AG04450 (cell line): ENCODE results near the gene KRT35. TPM values are rescaled to one million over a fixed set of nuclear protein-coding genes. Genes with fewer than 3 reads are reported as not detected.

Source experiments
- CTCF ChIA-PET: fragments of 300-600, 350-600 bp; formaldehyde crosslinking; extraction: SDS; loops from one replicate; lab custom pipeline; 2022; ENCODE audit warnings: antibody characterized with exemption, inconsistent platforms; lab: Charles Lee
- POLR2A ChIA-PET: fragments of 350-600 bp; formaldehyde crosslinking; extraction: SDS; loops from one replicate; lab custom pipeline; 2021; ENCODE audit warnings: antibody characterized with exemption, inconsistent platforms; lab: Yijun Ruan, JAX
- DNase-seq: peaks from one replicate; pipeline ENCODE4 v3.0.0-alpha.2; 2011; ENCODE audit warnings: low read depth, low spot score
- H3K27ac ChIP-seq: one replicate; pipeline ENCODE4 v1.5.1; 2012; ENCODE audit warnings: low read depth, low read length, control low read depth
- H3K27me3 ChIP-seq: one replicate; pipeline ENCODE4 v1.6.0; 2012; ENCODE audit warnings: low read length; ENCODE audit not compliant: control insufficient read depth, insufficient read depth
- H3K4me3 ChIP-seq: 2 replicates; pipeline ENCODE4 v1.5.1; 2011; ENCODE audit warnings: mild to moderate bottlenecking, low read depth, low read length, control low read depth
- H3K9me3 ChIP-seq: 2 replicates; pipeline ENCODE4 v1.5.1; 2012; ENCODE audit warnings: low read length; ENCODE audit not compliant: control insufficient read depth, insufficient read depth
- CTCF ChIP-seq: IDR thresholded peaks from 2 replicates; pipeline ENCODE4 v1.5.1; 2011; ENCODE audit warnings: low read depth, low read length, control low read depth, inconsistent platforms
- polyA plus RNA-seq: library from polyadenylated mRNA; depleted of rRNA; stranded (reverse); fragments of >200 nt; gene quantifications from 2 replicates; pipeline ENCODE4 v1.2.3, GENCODE V29; 2011

KRT35 gene
- polyA plus RNA-seq, 1 experiment: not detected

DNA sequence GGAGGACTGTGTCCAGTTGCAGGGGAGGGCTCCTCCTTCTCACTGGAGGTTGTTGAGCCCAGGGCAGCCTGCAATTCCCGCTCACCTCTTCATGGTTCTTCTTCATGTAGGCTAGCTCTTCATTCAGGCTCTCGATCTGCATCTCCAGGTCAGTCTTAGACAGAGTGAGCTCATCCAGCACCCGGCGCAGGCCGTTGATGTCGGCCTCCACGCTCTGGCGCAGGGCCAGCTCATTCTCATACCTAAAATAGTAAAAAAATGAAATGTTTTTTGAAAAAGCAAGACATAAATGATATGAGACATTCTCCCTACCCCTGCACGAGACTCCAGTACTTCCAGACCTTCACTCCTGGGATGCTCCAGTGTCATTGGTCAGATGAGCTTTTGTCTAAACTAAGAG is 22.3 kb upstream of the KRT35 start:
- ChIA-PET CTCF (interaction anchor here (1.6 to 3.4 kb wide), 2 partner anchors 46 to 160 kb away, joined by 4 to 12 read pairs; no protein-coding TSS in a partner anchor), POLR2A (no interaction called here)
- Histone ChIP-seq H3K27me3 (no peaks in the 10 kb centered on the region), H3K27ac (no peak overlapping the region), H3K9me3 (no peaks in the 10 kb centered on the region), H3K4me3 (no peak overlapping the region)
- DNase-seq: no peak
- no peak for TF ChIP-seq CTCF

DNA sequence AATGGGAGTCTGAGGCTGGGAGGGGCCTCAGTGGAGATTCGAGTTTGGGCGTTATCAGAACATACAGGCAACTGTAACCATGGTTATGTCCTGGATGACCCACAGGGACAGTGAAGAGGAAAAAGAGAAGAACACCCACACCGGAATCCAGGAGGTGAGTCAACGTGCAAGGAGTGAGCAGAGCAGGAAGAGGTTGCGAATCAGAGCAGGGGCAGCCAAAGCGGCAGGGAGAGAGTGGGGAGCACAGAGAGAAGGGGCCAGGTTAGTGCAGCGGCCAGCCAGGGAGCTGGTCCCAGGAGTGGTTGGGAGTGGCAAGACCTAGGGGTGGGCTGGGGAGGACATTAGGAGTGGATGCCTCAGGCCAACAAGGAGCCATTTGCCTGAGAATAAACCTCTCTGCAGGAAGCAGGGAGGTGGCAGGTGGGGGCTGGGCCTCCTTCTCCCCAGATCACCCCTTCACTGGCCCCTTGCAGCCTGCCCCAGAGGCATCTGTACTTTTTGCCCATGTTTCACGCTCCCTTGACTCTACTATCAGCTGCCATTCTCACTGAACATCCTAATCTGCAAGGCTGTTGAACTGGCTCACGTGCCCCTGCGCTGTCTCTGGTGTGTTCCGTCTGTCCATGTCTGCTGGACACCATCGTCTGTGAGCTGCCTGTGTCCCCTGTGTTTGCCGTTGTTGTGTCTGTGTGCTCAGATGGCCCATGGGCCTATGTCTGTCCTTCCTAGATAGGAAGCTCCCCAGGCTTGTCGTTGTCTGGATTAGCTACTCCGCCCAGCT is 19.4 kb upstream of the KRT35 start:
- TF ChIP-seq CTCF: no peak
- Histone ChIP-seq H3K4me3 (no peak overlapping the region), H3K9me3 (no peaks in the 10 kb centered on the region; the same call in 1 of the 2 replicates), H3K27me3 (no peaks in the 10 kb centered on the region), H3K27ac (no peak overlapping the region)
- DNase-seq: no peak
- ChIA-PET POLR2A (no interaction called here), CTCF (interaction anchor here (1.6 kb wide), 1 partner anchor 49 kb away, joined by 8 read pairs; no protein-coding TSS in a partner anchor)

- no peaks in the 10 kb centered on the region; the same call in 1 of the 2 replicates for H3K9me3 ChIP-seq
- no peak overlapping the region for H3K27ac ChIP-seq
- TF ChIP-seq CTCF: no peak
- H3K27me3 ChIP-seq: no peaks in the 10 kb centered on the region
- ChIA-PET CTCF (interaction anchor here (1.6 to 2.0 kb wide), 2 partner anchors 49 to 163 kb away, joined by 7 to 8 read pairs; no protein-coding TSS in a partner anchor), POLR2A (no interaction called here)
- DNase-seq: no peak
- no peak overlapping the region for H3K4me3 ChIP-seq
These were observed 18.8 kb upstream of the KRT35 start for GRCh38 chr17:41499714-41500113.

- TF ChIP-seq CTCF: no peak
- Histone ChIP-seq H3K9me3 (no peaks in the 10 kb centered on the region; the same call in 1 of the 2 replicates), H3K27ac (no peak overlapping the region), H3K27me3 (no peaks in the 10 kb centered on the region), H3K4me3 (no peak overlapping the region)
- ChIA-PET CTCF (interaction anchor here (2.0 to 5.1 kb wide), 2 partner anchors 50 to 165 kb away, joined by 7 to 35 read pairs; no protein-coding TSS in a partner anchor), POLR2A (no interaction called here)
- no peak for DNase-seq
These were observed 17.3 kb upstream of the KRT35 start for GRCh38 chr17:41498276-41498675.
